Body of pancreas (tissue), 4 donors: ENCODE data around the gene ZBTB43. TPM values are rescaled to one million over a fixed set of nuclear protein-coding genes. Genes with fewer than 3 reads are reported as not detected.

Source experiments
- ATAC-seq: fragments of 150-250 bp; one replicate; pipeline ENCODE4 v1.9.1; 2016
- DNase-seq, 4 donors: peaks; one replicate each; pipeline ENCODE4 v3.0.0-alpha.2; 2019
- H3K27ac ChIP-seq, 4 donors: fragments of 200-600 bp; sonication (generic); 1 replicate in 3 of 4; 2 replicates in 1 of 4; pipeline versions ENCODE4 v1.5.1 to v1.6.1; 2016 to 2019; ENCODE audit warnings: mild to moderate bottlenecking in 1 of 4, mixed read lengths in 1 of 4, moderate library complexity in 1 of 4
- H3K27me3 ChIP-seq, 2 donors: fragments of 200-600 bp; sonication (generic); one replicate each; pipeline ENCODE4 v1.6.0; 2016; ENCODE audit warnings: mild to moderate bottlenecking in 1 of 2
- H3K36me3 ChIP-seq, 2 donors: fragments of 200-600 bp; sonication (generic); replicated peaks in 1 of 2; 2 replicates each; pipeline ENCODE4 v1.5.1; 2016; ENCODE audit warnings: low read depth in 2 of 2; ENCODE audit not compliant: insufficient read depth in 1 of 2
- H3K4me1 ChIP-seq: fragments of 200-600 bp; sonication (generic); one replicate; pipeline ENCODE4 v1.6.0; 2016
- H3K4me3 ChIP-seq, 2 donors: fragments of 200-600 bp; sonication (generic); 1 replicate in 1 of 2; 2 replicates in 1 of 2; pipeline ENCODE4 v1.5.1; 2016 to 2019
- H3K9me3 ChIP-seq, 3 donors: fragments of 200-600 bp; sonication (generic); 1 replicate in 2 of 3; 2 replicates in 1 of 3; pipeline ENCODE4 v1.5.1; 2016
- CTCF ChIP-seq, 7 experiments: fragments of 450-650 bp in 4 of 7; fragments of 200-600 bp in 3 of 7; sonication (generic) in 3 of 7; IDR thresholded peaks; one replicate each; pipeline ENCODE4 v1.5.1; 2016 to 2019; ENCODE audit warnings: antibody characterized with exemption in 7 of 7
- POLR2A ChIP-seq, 3 donors: fragments of 450-650 bp; IDR thresholded peaks; one replicate each; pipeline ENCODE4 v1.6.1; 2016; ENCODE audit warnings: antibody characterized with exemption in 3 of 3, mild to moderate bottlenecking in 2 of 3
- WGBS, 2 donors: methylation state at CpG; one replicate each; pipeline ENCODE4 v1.1.5; 2017; 5-methylcytosine and 5-hydroxymethylcytosine counted together
- intact Hi-C: fragments of 100-400 bp; cut with DNase I; formaldehyde crosslinking; loops from one replicate; pipeline ENCODE4 v1.15.1; 2023
- total RNA-seq, 2 donors: library from RNA; depleted of rRNA; stranded (reverse); fragments of >200 nt; gene quantifications; one replicate each; pipeline ENCODE4 v1.1.0, GENCODE V29; 2016

The ZBTB43 gene
- total RNA-seq, 2 donors from 2014 or later = 6.2 to 7.6 TPM

- DNase-seq (no peak), ATAC-seq (no peak)
- Histone ChIP-seq H3K27ac (peak overlapping the region in 3 of 4 donors; percentile 59 to 70 (median 68)), H3K9me3 (no peaks in the 10 kb centered on the region), H3K27me3 (no peaks in the 10 kb centered on the region), H3K4me3 (no peak overlapping the region), H3K36me3 (no peaks in the 10 kb centered on the region), H3K4me1 (peaks cover 16% of the 10 kb centered on the region)
- no peak for TF ChIP-seq POLR2A (IDR thresholded peaks at IDR 0.05)
- 83 to 88% methylated on average over 13 of the region's 13 CpGs for WGBS, 2 donors
- intact Hi-C loops = no loop called here
Measured at GRCh38 chr9:126842220-126842842, 37.5 kb downstream of the ZBTB43 start.

- H3K4me3 ChIP-seq = no peak overlapping the region
- WGBS, 2 donors = 47% methylated on average over 10 of the region's 10 CpGs
- TF ChIP-seq POLR2A (IDR thresholded peaks at IDR 0.05) (no peak), CTCF (IDR thresholded peaks at IDR 0.05) (no peak)
- intact Hi-C loops = no loop called here
- H3K9me3 ChIP-seq = no peaks in the 10 kb centered on the region
- ATAC-seq (peak; percentile 79), DNase-seq (peak in 3 of 4 donors; percentile 23 to 43 (median 27))
- H3K27ac ChIP-seq = peak overlapping the region in 3 of 4 donors; percentile 59 to 70 (median 68)
- peaks cover 16% of the 10 kb centered on the region for H3K4me1 ChIP-seq
- no peaks in the 10 kb centered on the region for H3K36me3 ChIP-seq
- H3K27me3 ChIP-seq = no peaks in the 10 kb centered on the region
Measured at GRCh38 chr9:126842977-126843799, 38.3 kb downstream of the ZBTB43 start.

- ATAC-seq = peak; percentile 34
- Histone ChIP-seq H3K36me3 (no peaks in the 10 kb centered on the region), H3K27ac (peak overlapping the region; percentile 9 to 70 (median 64)), H3K4me1 (peaks cover 16% of the 10 kb centered on the region), H3K9me3 (no peaks in the 10 kb centered on the region), H3K4me3 (no peak overlapping the region), H3K27me3 (no peaks in the 10 kb centered on the region)
- intact Hi-C loops = no loop called here
- WGBS, 2 donors = 30 to 33% methylated on average over 5 of the region's 5 CpGs
- no peak for DNase-seq
- no peak for TF ChIP-seq CTCF (IDR thresholded peaks at IDR 0.05)
- TF ChIP-seq POLR2A (IDR thresholded peaks at IDR 0.05) = no peak
Measured at GRCh38 chr9:126844085-126844484, 39.2 kb downstream of the ZBTB43 start.

- peaks cover 16% of the 10 kb centered on the region for H3K4me1 ChIP-seq
- ATAC-seq (no peak), DNase-seq (no peak)
- no peaks in the 10 kb centered on the region for H3K9me3 ChIP-seq
- H3K27ac ChIP-seq = no peak overlapping the region
- no peak overlapping the region for H3K4me3 ChIP-seq
- intact Hi-C loops = no loop called here
- TF ChIP-seq CTCF (IDR thresholded peaks at IDR 0.05) (no peak), POLR2A (IDR thresholded peaks at IDR 0.05) (no peak)
- H3K27me3 ChIP-seq = no peaks in the 10 kb centered on the region
- no peaks in the 10 kb centered on the region for H3K36me3 ChIP-seq
- 82 to 88% methylated on average over 8 of the region's 8 CpGs for WGBS, 2 donors
Measured at GRCh38 chr9:126847051-126847450, 42.2 kb downstream of the ZBTB43 start.

GRCh38 chr9:126849591-126850225 lies 44.9 kb downstream of the ZBTB43 start:
- Histone ChIP-seq H3K36me3 (no peaks in the 10 kb centered on the region), H3K27ac (no peak overlapping the region), H3K9me3 (no peaks in the 10 kb centered on the region), H3K4me3 (no peak overlapping the region), H3K27me3 (no peaks in the 10 kb centered on the region), H3K4me1 (no peaks in the 10 kb centered on the region)
- DNase-seq (no peak), ATAC-seq (no peak)
- intact Hi-C loops = no loop called here
- TF ChIP-seq POLR2A (IDR thresholded peaks at IDR 0.05) (no peak), CTCF (IDR thresholded peaks at IDR 0.05) (no peak)
- 61 to 63% methylated on average over 8 of the region's 8 CpGs for WGBS, 2 donors
